Activated CD8-positive, alpha-beta memory T cell treated with anti-CD3 and anti-CD28 coated beads, Interleukin-2, amount 50 U/mL, for 24 hours (primary cell): ENCODE results near the gene SMAD1.
"Not testable (repeated sequence)": the region's sequence is repeated elsewhere in the genome, so short reads cannot be mapped to it uniquely, and the experiment has no call there.

Experiments used
- DNase-seq: peaks from one replicate; pipeline ENCODE4 v3.0.0-alpha.2; 2020; ENCODE audit errors: extremely low read depth

Gene SMAD1

GRCh38 chr4:145528601-145529000 lies 46.9 kb downstream of the SMAD1 start:
- DNase-seq: no peak

GRCh38 chr4:145530189-145530588 lies 48.5 kb downstream of the SMAD1 start:
- no peak for DNase-seq

- no peak for DNase-seq
Measured at GRCh38 chr4:145530662-145531061, 49.0 kb downstream of the SMAD1 start.

GRCh38 chr4:145531223-145531622 lies 49.6 kb downstream of the SMAD1 start:
- DNase-seq: no peak

- DNase-seq: no peak
Measured at GRCh38 chr4:145531859-145532258, 50.2 kb downstream of the SMAD1 start.

GRCh38 chr4:145533001-145533400 lies 51.3 kb downstream of the SMAD1 start:
- no peak for DNase-seq

GRCh38 chr4:145533415-145533814 lies 51.8 kb downstream of the SMAD1 start:
- not testable (repeated sequence) for DNase-seq

GRCh38 chr4:145533961-145534360 lies 52.3 kb downstream of the SMAD1 start:
- no peak for DNase-seq

GRCh38 chr4:145535202-145535601 lies 53.5 kb downstream of the SMAD1 start:
- no peak for DNase-seq

GRCh38 chr4:145536044-145536443 lies 54.4 kb downstream of the SMAD1 start:
- no peak for DNase-seq

GRCh38 chr4:145538596-145538995 lies 56.9 kb downstream of the SMAD1 start:
- DNase-seq: no peak

GRCh38 chr4:145539671-145540070 lies 58.0 kb downstream of the SMAD1 start:
- DNase-seq: no peak

GRCh38 chr4:145540235-145540634 lies 58.6 kb downstream of the SMAD1 start:
- no peak for DNase-seq

GRCh38 chr4:145541346-145541745 lies 59.7 kb downstream of the SMAD1 start:
- no peak for DNase-seq

- no peak for DNase-seq
Measured at GRCh38 chr4:145545031-145545430, 63.4 kb downstream of the SMAD1 start.

GRCh38 chr4:145545538-145546174 lies 64.0 kb downstream of the SMAD1 start:
- no peak for DNase-seq

- no peak for DNase-seq
Measured at GRCh38 chr4:145546175-145546915, 64.7 kb downstream of the SMAD1 start.

- DNase-seq: no peak
Measured at GRCh38 chr4:145551660-145552059, 70.0 kb downstream of the SMAD1 start.

GRCh38 chr4:145552181-145552822 lies 70.6 kb downstream of the SMAD1 start:
- no peak for DNase-seq

- DNase-seq: no peak
Measured at GRCh38 chr4:145553375-145553774, 71.7 kb downstream of the SMAD1 start.

GRCh38 chr4:145554691-145555090 lies 73.0 kb downstream of the SMAD1 start:
- no peak for DNase-seq

- DNase-seq: peak; percentile 28
Measured at GRCh38 chr4:145557720-145558119, 76.1 kb downstream of the SMAD1 start.
